Measurements from ENCODE around the gene SRSF3. TPM values are rescaled to one million over a fixed set of nuclear protein-coding genes. Genes with fewer than 3 reads are reported as not detected.

Gene SRSF3
- total and polyA plus RNA-seq, 10 donors, result 93.8 to 271 (median 194) TPM

DNA sequence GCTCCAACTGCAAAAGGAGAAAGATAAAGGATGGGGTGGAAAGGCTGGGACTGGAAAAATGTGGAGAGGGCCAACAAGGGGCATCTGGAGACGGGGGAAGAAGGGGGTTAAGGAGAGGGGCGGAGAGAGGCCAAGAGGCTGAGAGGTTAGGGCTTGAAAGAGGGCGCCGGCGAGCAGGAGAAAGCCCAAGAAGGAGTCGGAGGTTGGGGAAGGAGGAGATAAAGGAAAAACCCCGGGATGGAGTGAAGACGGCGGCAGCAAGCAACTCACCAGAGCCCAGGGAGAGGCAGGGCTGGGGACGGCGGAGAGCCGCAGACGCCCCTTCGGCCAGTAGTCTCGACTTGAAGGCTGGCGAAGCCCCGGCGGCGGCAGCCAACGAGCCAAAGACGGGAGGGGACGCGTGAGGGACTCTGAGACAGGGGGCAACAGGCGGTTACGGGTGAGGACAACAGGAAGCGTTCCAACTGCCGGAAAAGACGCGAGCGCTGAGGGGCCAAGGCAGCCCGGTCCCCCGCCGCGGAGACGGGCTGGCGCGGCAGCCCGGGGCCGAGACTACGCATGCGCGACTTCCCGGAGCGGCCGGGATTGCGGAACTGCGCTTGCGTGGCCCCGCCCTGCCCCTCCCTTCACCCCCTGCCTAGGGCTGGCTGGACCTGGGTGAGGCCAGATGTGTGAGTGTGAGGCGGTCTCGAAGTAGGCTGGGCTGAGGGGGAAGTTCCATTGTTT lies 47.1 kb upstream of the SRSF3 start, which contains the start of gene STK38:
Gene STK38 (minus strand): TSS at position 560 of the 726 bp plus-strand sequence. CDS start 7,277 bp downstream, outside the sequence.
- intact Hi-C loops (cut with DNase I; ENCODE audit: low total_unique reads), result loop anchor here (10.0 kb wide), 1 partner anchor 48 kb away; the partner anchor contains the start of gene SRSF3
- WGBS, 5 donors, result 0 to 1% (median 0%) methylated on average over 42 to 51 of the region's 51 CpGs
- H3K4me1 ChIP-seq, result peaks cover 35 to 69% (median 48%) of the 10 kb centered on the region in 6 donors

DNA sequence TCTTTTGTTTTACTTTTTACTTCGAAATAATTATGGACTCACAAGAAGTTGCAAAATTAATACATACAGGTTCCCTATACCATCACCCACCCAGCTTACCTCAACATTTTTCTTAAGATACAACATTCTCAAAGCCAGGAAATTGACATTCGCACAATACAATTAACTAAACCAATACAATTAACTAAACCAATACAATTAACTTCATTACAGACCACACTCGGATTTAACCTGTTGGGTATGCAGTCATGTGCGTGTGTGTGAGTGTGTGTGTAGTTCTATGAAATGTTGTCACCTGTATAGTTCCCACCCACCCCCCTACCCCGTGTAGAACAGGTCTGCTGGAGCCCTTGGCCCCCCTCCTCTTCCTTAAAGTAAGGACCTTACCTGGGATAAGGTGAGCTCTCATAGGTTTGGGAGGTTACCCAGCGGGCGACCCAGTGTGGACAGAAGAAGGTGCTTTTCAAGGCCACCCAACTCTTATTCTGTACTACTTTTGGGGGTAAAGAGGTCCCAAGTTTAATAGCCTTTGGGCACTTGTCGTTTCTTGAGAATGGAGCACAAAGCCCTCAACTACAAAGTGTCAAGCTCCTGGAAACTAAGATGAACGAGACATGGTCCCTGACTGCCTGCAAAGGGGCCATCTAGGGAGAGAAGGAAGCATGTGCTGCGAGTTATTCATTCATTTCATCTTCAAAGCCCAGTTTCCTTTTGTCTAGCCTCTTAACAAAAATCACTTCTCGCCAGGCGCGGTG lies 46.3 kb upstream of the SRSF3 start:
- TF ChIP-seq, protein P1, sequence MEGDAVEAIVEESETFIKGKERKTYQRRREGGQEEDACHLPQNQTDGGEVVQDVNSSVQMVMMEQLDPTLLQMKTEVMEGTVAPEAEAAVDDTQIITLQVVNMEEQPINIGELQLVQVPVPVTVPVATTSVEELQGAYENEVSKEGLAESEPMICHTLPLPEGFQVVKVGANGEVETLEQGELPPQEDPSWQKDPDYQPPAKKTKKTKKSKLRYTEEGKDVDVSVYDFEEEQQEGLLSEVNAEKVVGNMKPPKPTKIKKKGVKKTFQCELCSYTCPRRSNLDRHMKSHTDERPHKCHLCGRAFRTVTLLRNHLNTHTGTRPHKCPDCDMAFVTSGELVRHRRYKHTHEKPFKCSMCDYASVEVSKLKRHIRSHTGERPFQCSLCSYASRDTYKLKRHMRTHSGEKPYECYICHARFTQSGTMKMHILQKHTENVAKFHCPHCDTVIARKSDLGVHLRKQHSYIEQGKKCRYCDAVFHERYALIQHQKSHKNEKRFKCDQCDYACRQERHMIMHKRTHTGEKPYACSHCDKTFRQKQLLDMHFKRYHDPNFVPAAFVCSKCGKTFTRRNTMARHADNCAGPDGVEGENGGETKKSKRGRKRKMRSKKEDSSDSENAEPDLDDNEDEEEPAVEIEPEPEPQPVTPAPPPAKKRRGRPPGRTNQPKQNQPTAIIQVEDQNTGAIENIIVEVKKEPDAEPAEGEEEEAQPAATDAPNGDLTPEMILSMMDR (IDR thresholded peaks at IDR 0.05 in 8 of 11, conservative IDR thresholded peaks at IDR 0.05 in 3 of 11), result no peak
- no peak for TF ChIP-seq POLR2A (IDR thresholded peaks at IDR 0.05)
- no peak for TF ChIP-seq POLR2AphosphoS5 (IDR thresholded peaks at IDR 0.05)
- no peaks in the 10 kb centered on the region for H3K9me3 ChIP-seq
- intact Hi-C loops (cut with DNase I; ENCODE audit: low total_unique reads), result loop anchor here (10.0 kb wide), 1 partner anchor 47 kb away; the partner anchor contains the start of gene SRSF3
- no peaks in the 10 kb centered on the region for H3K36me3 ChIP-seq
- no peaks in the 10 kb centered on the region for H3K27me3 ChIP-seq (replicated peaks in 1 of 7)
- peaks cover 30 to 62% (median 43%) of the 10 kb centered on the region in 6 donors for H3K4me1 ChIP-seq
- WGBS, 5 donors, result 47 to 57% (median 54%) methylated on average over 13 of the region's 13 CpGs
- peak overlapping the region; percentile 86 to 97 (median 94) for H3K27ac ChIP-seq
- DNase-seq, result no peak
- H3K4me3 ChIP-seq, result peak overlapping the region in 7 of 8 donors; percentile 63 to 87 (median 76)

More for the DNA sequence above, 47.1 kb upstream of the SRSF3 start, which contains the start of gene STK38:
- peak; percentile 98 for DNase-seq
- H3K27ac ChIP-seq, result peak within 1 kb of the TSS; percentile 86 to 97 (median 94)
- no peaks in the 10 kb centered on the region for H3K9me3 ChIP-seq
- peak within 1 kb of the TSS; percentile 63 to 93 (median 78) for H3K4me3 ChIP-seq
- no peaks in the 10 kb centered on the region for H3K36me3 ChIP-seq
- TF ChIP-seq POLR2AphosphoS5 (IDR thresholded peaks at IDR 0.05), result peak; percentile 98 to 99 (median 99)
- TF ChIP-seq, protein P1 (IDR thresholded peaks at IDR 0.05 in 8 of 11, conservative IDR thresholded peaks at IDR 0.05 in 3 of 11), result peak in 1 of 11 experiments; percentile 18
- TF ChIP-seq POLR2A (IDR thresholded peaks at IDR 0.05), result peak in 2 of 3 donors; percentile 82 to 95
- no peaks in the 10 kb centered on the region for H3K27me3 ChIP-seq (replicated peaks in 1 of 7)

DNA sequence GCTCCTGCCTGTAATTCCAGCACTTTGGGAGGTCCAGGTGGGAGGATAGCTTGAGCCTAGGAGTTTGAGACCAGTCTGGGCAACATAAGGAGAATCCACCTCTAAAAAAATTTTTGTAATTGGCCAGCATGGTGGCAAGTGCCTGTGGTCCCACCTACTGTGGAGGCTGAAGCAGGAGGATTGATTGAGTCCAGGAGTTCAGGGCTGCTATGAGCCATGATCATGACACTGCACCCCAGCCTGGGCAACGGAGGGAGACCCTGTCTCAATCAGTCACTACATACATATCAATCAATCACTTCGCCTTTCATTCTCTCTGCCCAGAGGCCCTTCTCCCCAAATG lies 45.8 kb upstream of the SRSF3 start:
- WGBS, 5 donors, result 92 to 95% (median 95%) methylated on average over 2 of the region's 2 CpGs
- no peaks in the 10 kb centered on the region for H3K27me3 ChIP-seq (replicated peaks in 1 of 7)
- no peaks in the 10 kb centered on the region for H3K9me3 ChIP-seq
- no peaks in the 10 kb centered on the region for H3K36me3 ChIP-seq
- TF ChIP-seq POLR2A (IDR thresholded peaks at IDR 0.05), result no peak
- no peak for DNase-seq
- intact Hi-C loops (cut with DNase I; ENCODE audit: low total_unique reads), result loop anchor here (10.0 kb wide), 1 partner anchor 46 kb away; the partner anchor contains the start of gene SRSF3
- peaks cover 26 to 57% (median 39%) of the 10 kb centered on the region in 6 donors for H3K4me1 ChIP-seq
- no peak overlapping the region for H3K4me3 ChIP-seq
- peak overlapping the region in 5 of 8 donors; percentile 91 to 96 (median 92) for H3K27ac ChIP-seq

DNA sequence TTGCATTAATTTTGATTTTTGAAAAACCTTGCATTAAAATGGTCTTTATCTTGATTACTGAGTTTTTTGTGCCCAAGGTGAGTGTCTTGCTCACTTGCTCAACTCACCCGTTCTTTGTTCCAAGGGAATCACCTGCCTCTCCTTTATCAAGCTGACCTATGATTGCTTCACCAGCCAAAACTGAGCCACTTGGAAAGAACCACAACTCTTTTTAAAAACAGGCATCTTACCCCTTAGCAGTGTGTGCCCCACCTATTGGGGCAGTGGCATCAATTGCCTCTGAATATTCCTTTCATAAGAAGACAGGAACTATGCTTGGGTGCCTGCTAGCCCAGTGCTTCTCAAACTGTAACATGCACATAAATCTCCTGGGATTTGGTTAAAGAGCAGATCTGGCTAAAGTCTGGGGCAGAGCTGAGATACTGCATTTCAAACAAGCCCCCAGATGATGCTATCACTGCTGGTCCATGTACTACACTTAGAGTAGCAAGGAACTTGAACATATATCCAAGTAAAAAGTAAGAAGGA lies 43.6 kb upstream of the SRSF3 start:
- no peaks in the 10 kb centered on the region for H3K27me3 ChIP-seq (replicated peaks in 1 of 7)
- H3K27ac ChIP-seq, result no peak overlapping the region
- TF ChIP-seq, protein P1 (IDR thresholded peaks at IDR 0.05 in 8 of 11, conservative IDR thresholded peaks at IDR 0.05 in 3 of 11), result no peak
- TF ChIP-seq POLR2AphosphoS5 (IDR thresholded peaks at IDR 0.05), result no peak
- TF ChIP-seq POLR2A (IDR thresholded peaks at IDR 0.05), result no peak
- DNase-seq, result no peak
- peaks cover 6 to 35% (median 18%) of the 10 kb centered on the region in 6 donors for H3K4me1 ChIP-seq
- no peak overlapping the region for H3K4me3 ChIP-seq
- intact Hi-C loops (cut with DNase I; ENCODE audit: low total_unique reads), result no loop called here
- 52 to 84% (median 79%) methylated on average over 1 of the region's 1 CpG for WGBS, 5 donors
- H3K36me3 ChIP-seq, result no peaks in the 10 kb centered on the region
- H3K9me3 ChIP-seq, result no peaks in the 10 kb centered on the region
